Pulmonary artery endothelial cell (primary cell): ENCODE data around the gene ZNF385C. TPM values are rescaled to one million over a fixed set of nuclear protein-coding genes. Genes with fewer than 3 reads are reported as not detected.

Experiments used
- DNase-seq: peaks from one replicate; pipeline ENCODE4 v3.0.0-alpha.2; 2011; ENCODE audit warnings: low read depth, low spot score
- total RNA-seq: library from RNA; depleted of rRNA; stranded (reverse); fragments of >200 nt; gene quantifications from 2 replicates; pipeline ENCODE4 v1.2.3, GENCODE V29; 2014

ZNF385C gene
- total RNA-seq, 1 donor from 2014 or later, result not detected

- no peak for DNase-seq
Measured at GRCh38 chr17:42078396-42079043, 19.8 kb downstream of the ZNF385C start.

GRCh38 chr17:42077755-42078154 lies 20.5 kb downstream of the ZNF385C start:
- no peak for DNase-seq

GRCh38 chr17:42076797-42077559 lies 21.3 kb downstream of the ZNF385C start:
- no peak for DNase-seq

GRCh38 chr17:42075789-42076188 lies 22.5 kb downstream of the ZNF385C start:
- no peak for DNase-seq

GRCh38 chr17:42072323-42073187 lies 25.7 kb downstream of the ZNF385C start:
- DNase-seq, result no peak

GRCh38 chr17:42071810-42072209 lies 26.5 kb downstream of the ZNF385C start:
- no peak for DNase-seq

- no peak for DNase-seq
Measured at GRCh38 chr17:42068979-42069378, 29.3 kb downstream of the ZNF385C start.

- no peak for DNase-seq
Measured at GRCh38 chr17:42067371-42068091, 30.7 kb downstream of the ZNF385C start.

GRCh38 chr17:42065201-42065600 lies 33.1 kb downstream of the ZNF385C start:
- no peak for DNase-seq

GRCh38 chr17:42062681-42063080 lies 35.6 kb downstream of the ZNF385C start:
- no peak for DNase-seq

GRCh38 chr17:42061646-42062487 lies 36.4 kb downstream of the ZNF385C start:
- no peak for DNase-seq

- DNase-seq, result no peak
Measured at GRCh38 chr17:42060231-42060630, 38.0 kb downstream of the ZNF385C start.

GRCh38 chr17:42059815-42060214 lies 38.5 kb downstream of the ZNF385C start:
- DNase-seq, result no peak

- DNase-seq, result no peak
Measured at GRCh38 chr17:42058063-42058462, 40.2 kb downstream of the ZNF385C start.

GRCh38 chr17:42056635-42057034 lies 41.6 kb downstream of the ZNF385C start:
- DNase-seq, result no peak

- DNase-seq, result no peak
Measured at GRCh38 chr17:42055496-42055895, 42.8 kb downstream of the ZNF385C start.

- no peak for DNase-seq
Measured at GRCh38 chr17:42055027-42055426, 43.2 kb downstream of the ZNF385C start.

GRCh38 chr17:42053731-42054500 lies 44.4 kb downstream of the ZNF385C start:
- DNase-seq, result no peak

GRCh38 chr17:42052346-42052877 lies 45.9 kb downstream of the ZNF385C start:
- DNase-seq, result no peak
